H1 (cell line): Measurements from ENCODE around the gene BIVM. TPM values are rescaled to one million over a fixed set of nuclear protein-coding genes. Genes with fewer than 3 reads are reported as not detected.

Experiments used
- CEBPB ChIP-seq: IDR thresholded peaks from 2 replicates; pipeline ENCODE4 v1.6.1; 2012; ENCODE audit warnings: low read depth, low read length
- JUND ChIP-seq: IDR thresholded peaks from 2 replicates; pipeline ENCODE4 v1.6.1; 2011; ENCODE audit warnings: mild to moderate bottlenecking, improper control_type of control experiment, low read length
- NANOG ChIP-seq: IDR thresholded peaks from 2 replicates; pipeline ENCODE4 v1.6.1; 2011; ENCODE audit warnings: low read length, low read depth, mild to moderate bottlenecking, inconsistent platforms; ENCODE audit not compliant: insufficient read depth, poor library complexity, severe bottlenecking
- POLR2A ChIP-seq, 2 experiments: IDR thresholded peaks; 1 replicate in 1 of 2; 2 replicates in 1 of 2; pipeline ENCODE4 v1.6.1; 2011; ENCODE audit warnings: low read depth in 2 of 2, low read length in 2 of 2, mild to moderate bottlenecking in 2 of 2; ENCODE audit errors: control extremely low read depth in 1 of 2
- RXRA ChIP-seq: IDR thresholded peaks from 2 replicates; pipeline ENCODE4 v1.6.1; 2011; ENCODE audit warnings: low read depth, mild to moderate bottlenecking, low read length, moderate library complexity; ENCODE audit not compliant: insufficient read depth
- polyA plus RNA-seq, 7 experiments: library from polyadenylated mRNA; depleted of rRNA in 3 of 7; stranded (reverse) in 5 of 7; unstranded in 2 of 7; fragments of >200 nt in 5 of 7; fragments of 200-250 nt in 2 of 7; gene quantifications; 1 replicate in 5 of 7; 2 replicates in 1 of 7; 4 replicates in 1 of 7; pipeline versions ENCODE4 v1.2.1 to v1.2.3, GENCODE V29; 2011 to 2013; ENCODE audit warnings: missing spikeins in 2 of 7, mixed read lengths in 2 of 7
- total RNA-seq: library from RNA; stranded (reverse); fragmentation: NEBNext Ultra II Directional; extraction: Animal tissue kit (Norgen Biotek cat#: 25700); gene quantifications from 2 replicates; pipeline ENCODE4 v1.2.1, GENCODE V29; 2021

BIVM gene
- total and polyA plus RNA-seq, 2 of the 8 experiments (the other 6 are each of a cell fraction or from before 2014, with no cell fraction given) = 1.8 to 5.5 TPM

- TF ChIP-seq CEBPB (no peak), RXRA (no peak), NANOG (no peak), JUND (no peak), POLR2A (IDR thresholded peaks at IDR 0.05; ENCODE audit: control extremely low read depth in 1 of 2, low read depth in 2 of 2, low read length in 2 of 2) (no peak)
- TF ChIP-seq, all 59 proteins: peak for 0
Observed at GRCh38 chr13:102757006-102757405, 41.9 kb upstream of the BIVM start (continued).
